Body of pancreas (tissue), 4 donors: ENCODE data around the gene NIT1.

Experiments used
- CTCF ChIP-seq, 7 experiments: fragments of 450-650 bp in 4 of 7; fragments of 200-600 bp in 3 of 7; sonication (generic) in 3 of 7; IDR thresholded peaks; one replicate each; pipeline ENCODE4 v1.5.1; 2016 to 2019; ENCODE audit warnings: antibody characterized with exemption in 7 of 7
- POLR2A ChIP-seq, 3 donors: fragments of 450-650 bp; IDR thresholded peaks; one replicate each; pipeline ENCODE4 v1.6.1; 2016; ENCODE audit warnings: antibody characterized with exemption in 3 of 3, mild to moderate bottlenecking in 2 of 3

GRCh38 chr1:161168906-161169305 is 51.0 kb downstream of the NIT1 start:
- TF ChIP-seq CTCF (IDR thresholded peaks at IDR 0.05), result no peak
- no peak for TF ChIP-seq POLR2A (IDR thresholded peaks at IDR 0.05)
